ENCODE data around the gene CHST15.

DNA sequence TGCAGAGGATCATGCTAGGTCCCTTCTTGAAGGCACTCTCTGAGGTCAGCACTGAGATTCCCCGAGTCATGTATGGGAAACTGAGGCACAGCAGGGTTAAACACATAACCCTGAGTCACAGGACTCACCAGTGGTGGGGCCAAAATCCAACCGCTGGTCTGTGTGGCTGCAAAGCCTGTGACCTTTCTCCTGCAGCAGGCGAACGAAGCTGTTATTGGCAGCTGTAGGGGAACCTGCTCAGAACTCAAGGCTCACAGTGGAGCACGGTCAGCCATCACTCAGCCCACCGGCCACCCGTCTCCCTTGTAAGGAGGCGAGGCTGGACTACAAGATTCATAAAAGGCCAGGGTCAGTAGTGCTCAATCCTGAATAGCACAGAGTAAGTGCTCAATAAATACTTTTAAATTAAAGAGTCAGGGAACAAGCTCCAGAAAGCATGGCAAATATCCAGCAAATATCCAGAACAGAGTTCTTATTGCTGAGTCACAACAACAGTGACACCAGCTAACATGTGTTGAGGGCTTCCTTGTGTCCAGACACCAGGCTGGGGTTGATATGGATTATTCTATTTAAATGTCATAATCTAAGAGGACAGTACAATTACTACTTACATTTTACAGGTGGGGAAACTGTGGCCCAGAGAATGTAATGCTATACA lies 34.9 kb downstream of the CHST15 start:
- TF ChIP-seq, protein P1, sequence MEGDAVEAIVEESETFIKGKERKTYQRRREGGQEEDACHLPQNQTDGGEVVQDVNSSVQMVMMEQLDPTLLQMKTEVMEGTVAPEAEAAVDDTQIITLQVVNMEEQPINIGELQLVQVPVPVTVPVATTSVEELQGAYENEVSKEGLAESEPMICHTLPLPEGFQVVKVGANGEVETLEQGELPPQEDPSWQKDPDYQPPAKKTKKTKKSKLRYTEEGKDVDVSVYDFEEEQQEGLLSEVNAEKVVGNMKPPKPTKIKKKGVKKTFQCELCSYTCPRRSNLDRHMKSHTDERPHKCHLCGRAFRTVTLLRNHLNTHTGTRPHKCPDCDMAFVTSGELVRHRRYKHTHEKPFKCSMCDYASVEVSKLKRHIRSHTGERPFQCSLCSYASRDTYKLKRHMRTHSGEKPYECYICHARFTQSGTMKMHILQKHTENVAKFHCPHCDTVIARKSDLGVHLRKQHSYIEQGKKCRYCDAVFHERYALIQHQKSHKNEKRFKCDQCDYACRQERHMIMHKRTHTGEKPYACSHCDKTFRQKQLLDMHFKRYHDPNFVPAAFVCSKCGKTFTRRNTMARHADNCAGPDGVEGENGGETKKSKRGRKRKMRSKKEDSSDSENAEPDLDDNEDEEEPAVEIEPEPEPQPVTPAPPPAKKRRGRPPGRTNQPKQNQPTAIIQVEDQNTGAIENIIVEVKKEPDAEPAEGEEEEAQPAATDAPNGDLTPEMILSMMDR (IDR thresholded peaks at IDR 0.05) = no peak
- TF ChIP-seq POLR2A (IDR thresholded peaks at IDR 0.05) = no peak
